Right renal cortex interstitium (tissue), 3 donors: ENCODE results near the gene SMARCA4. TPM values are rescaled to one million over a fixed set of nuclear protein-coding genes. Genes with fewer than 3 reads are reported as not detected.

Experiments
- DNase-seq, 3 donors: peaks; one replicate each; pipeline ENCODE4 v3.0.0-alpha.2; 2013; ENCODE audit warnings: low read depth in 3 of 3, low spot score in 2 of 3
- polyA plus RNA-seq, 3 donors: library from polyadenylated mRNA; unstranded; fragments of 120-200 nt; gene quantifications; one replicate each; pipeline ENCODE4 v1.2.1, GENCODE V29; 2013; ENCODE audit not compliant: insufficient read length in 3 of 3

Gene SMARCA4
- polyA plus RNA-seq, 3 donors = 141 to 145 (median 143) TPM

- no peak for DNase-seq
Measured at GRCh38 chr19:11028146-11028545, 67.3 kb downstream of the SMARCA4 start.

- DNase-seq = no peak
Measured at GRCh38 chr19:11031421-11032070, 70.7 kb downstream of the SMARCA4 start.

- no peak for DNase-seq
Measured at GRCh38 chr19:11033251-11033650, 72.4 kb downstream of the SMARCA4 start.

GRCh38 chr19:11033763-11034162 lies 72.9 kb downstream of the SMARCA4 start:
- no peak for DNase-seq

GRCh38 chr19:11034449-11035213 lies 73.8 kb downstream of the SMARCA4 start:
- no peak for DNase-seq

- DNase-seq = peak; percentile 38 to 72 (median 58)
Measured at GRCh38 chr19:11035441-11036377, 74.9 kb downstream of the SMARCA4 start.

GRCh38 chr19:11038511-11038910 lies 77.7 kb downstream of the SMARCA4 start:
- no peak for DNase-seq

GRCh38 chr19:11041194-11041593 lies 80.4 kb downstream of the SMARCA4 start:
- DNase-seq = no peak

- no peak for DNase-seq
Measured at GRCh38 chr19:11041966-11042627, 81.3 kb downstream of the SMARCA4 start.

- DNase-seq = no peak
Measured at GRCh38 chr19:11044431-11044830, 83.6 kb downstream of the SMARCA4 start.

- no peak for DNase-seq
Measured at GRCh38 chr19:11045536-11045935, 84.7 kb downstream of the SMARCA4 start.

GRCh38 chr19:11046605-11047354 lies 86.0 kb downstream of the SMARCA4 start:
- DNase-seq = no peak

- no peak for DNase-seq
Measured at GRCh38 chr19:11047866-11048265, 87.0 kb downstream of the SMARCA4 start.

GRCh38 chr19:11050323-11051114 lies 89.7 kb downstream of the SMARCA4 start:
- DNase-seq = no peak

- DNase-seq = no peak
Measured at GRCh38 chr19:11053817-11054195, 93.0 kb downstream of the SMARCA4 start.

GRCh38 chr19:11054200-11054599 lies 93.4 kb downstream of the SMARCA4 start:
- DNase-seq = no peak

- DNase-seq = no peak
Measured at GRCh38 chr19:11054628-11055027, 93.8 kb downstream of the SMARCA4 start.

- DNase-seq = no peak
Measured at GRCh38 chr19:11058246-11059030, 97.6 kb downstream of the SMARCA4 start.
